T-cell (primary cell): Measurements from ENCODE around the gene ABCC1. TPM values are rescaled to one million over a fixed set of nuclear protein-coding genes. Genes with fewer than 3 reads are reported as not detected.

Source experiments
- ATAC-seq, 4 experiments: fragments of 200-7000 bp in 3 of 4; fragments of 150-1000 bp in 1 of 4; cut with Tn5 transposase; replicated peaks in 1 of 4; 1 replicate in 3 of 4; 2 replicates in 1 of 4; pipeline ENCODE4 v1.10.0; 2021; ENCODE audit warnings: moderate library complexity in 3 of 4, mild to moderate bottlenecking in 2 of 4, moderate number of reproducible peaks in 1 of 4
- CTCF ChIA-PET, 2 donors: fragments of 300-600 bp; sonication (Branson Sonifier 250); formaldehyde crosslinking; loops; one replicate each; lab custom pipeline; 2022; ENCODE audit warnings: antibody characterized with exemption in 2 of 2; lab: Charles Lee
- POLR2A ChIA-PET, 2 donors: fragments of 300-600 bp; sonication (Branson Sonifier 250); formaldehyde crosslinking; loops; one replicate each; lab custom pipeline; 2022; ENCODE audit warnings: antibody characterized with exemption in 2 of 2; lab: Charles Lee
- DNase-seq, 35 experiments: peaks; one replicate each; pipeline versions ENCODE4 v3.0.0 to v3.0.0-alpha.2; 2013 to 2023
- H3K27ac ChIP-seq: one replicate; pipeline ENCODE4 v1.5.1; 2013; ENCODE audit warnings: low read length
- H3K27me3 ChIP-seq, 2 experiments: replicated peaks in 1 of 2; 1 replicate in 1 of 2; 2 replicates in 1 of 2; pipeline versions ENCODE4 v1.6.1 to v1.7.0; 2013; ENCODE audit warnings: low read length in 1 of 2, mixed read lengths in 1 of 2; ENCODE audit not compliant: control insufficient read depth in 2 of 2, insufficient read depth in 2 of 2; ENCODE audit errors: extremely low read depth in 1 of 2
- H3K36me3 ChIP-seq, 2 donors: 1 replicate in 1 of 2; 2 replicates in 1 of 2; pipeline versions ENCODE4 v1.6.1 to v1.7.0; 2013; ENCODE audit warnings: low read length in 1 of 2; ENCODE audit not compliant: control insufficient read depth in 2 of 2, insufficient read depth in 1 of 2; ENCODE audit errors: extremely low read depth in 1 of 2
- H3K4me1 ChIP-seq, 2 experiments: 1 replicate in 1 of 2; 2 replicates in 1 of 2; pipeline versions ENCODE4 v1.6.1 to v1.7.0; 2013; ENCODE audit warnings: low read length in 2 of 2, mixed read lengths in 1 of 2; ENCODE audit not compliant: insufficient read depth in 2 of 2, control insufficient read depth in 1 of 2; ENCODE audit errors: extremely low read depth in 1 of 2
- H3K4me3 ChIP-seq, 2 donors: 1 replicate in 1 of 2; 2 replicates in 1 of 2; pipeline versions ENCODE4 v1.5.1 to v1.7.0; 2013; ENCODE audit warnings: mild to moderate bottlenecking in 2 of 2, low read length in 1 of 2, moderate library complexity in 1 of 2; ENCODE audit not compliant: control insufficient read depth in 1 of 2; ENCODE audit errors: extremely low read depth in 1 of 2
- H3K9me3 ChIP-seq: 2 replicates; pipeline ENCODE4 v1.7.0; 2013
- H3K27ac Mint-ChIP-seq, 2 donors: one replicate each; pipeline ENCODE4 v1.8.0; 2020 to 2021; ENCODE audit warnings: mild to moderate bottlenecking in 2 of 2, mixed read lengths in 2 of 2
- H3K27me3 Mint-ChIP-seq, 2 donors: one replicate each; pipeline ENCODE4 v1.8.0; 2021 to 2022; ENCODE audit warnings: mixed read lengths in 2 of 2
- H3K36me3 Mint-ChIP-seq: one replicate; pipeline ENCODE4 v1.8.0; 2021; ENCODE audit warnings: mixed read lengths
- H3K4me1 Mint-ChIP-seq, 3 donors: one replicate each; pipeline ENCODE4 v1.8.0; 2020 to 2022; ENCODE audit warnings: mixed read lengths in 3 of 3, mild to moderate bottlenecking in 1 of 3
- H3K4me3 Mint-ChIP-seq, 3 donors: one replicate each; pipeline ENCODE4 v1.8.0; 2020 to 2022; ENCODE audit warnings: mild to moderate bottlenecking in 3 of 3, mixed read lengths in 3 of 3, moderate library complexity in 3 of 3
- H3K9me3 Mint-ChIP-seq, 3 donors: one replicate each; pipeline ENCODE4 v1.8.0; 2020 to 2022; ENCODE audit warnings: mixed read lengths in 3 of 3
- WGBS: methylation state at CpG from one replicate; pipeline ENCODE4 v1.1.5; 2013; ENCODE audit warnings: missing lambda C conversion rate; ENCODE audit not compliant: insufficient coverage; 5-methylcytosine and 5-hydroxymethylcytosine counted together
- total RNA-seq, 35 experiments: library from RNA in 6 of 35; stranded (reverse) in 6 of 35; fragments of 120-200 nt in 1 of 35; gene quantifications; one replicate each; pipeline versions ENCODE4 v1.2.1 to v1.2.4 and lab custom pipeline; 2013 to 2026

ABCC1 gene
- total RNA-seq, 5 donors from 2014 or later (not counting 1 experiment from before 2014, with no cell fraction given), result 59.4 to 68.1 (median 63.0) TPM

DNA sequence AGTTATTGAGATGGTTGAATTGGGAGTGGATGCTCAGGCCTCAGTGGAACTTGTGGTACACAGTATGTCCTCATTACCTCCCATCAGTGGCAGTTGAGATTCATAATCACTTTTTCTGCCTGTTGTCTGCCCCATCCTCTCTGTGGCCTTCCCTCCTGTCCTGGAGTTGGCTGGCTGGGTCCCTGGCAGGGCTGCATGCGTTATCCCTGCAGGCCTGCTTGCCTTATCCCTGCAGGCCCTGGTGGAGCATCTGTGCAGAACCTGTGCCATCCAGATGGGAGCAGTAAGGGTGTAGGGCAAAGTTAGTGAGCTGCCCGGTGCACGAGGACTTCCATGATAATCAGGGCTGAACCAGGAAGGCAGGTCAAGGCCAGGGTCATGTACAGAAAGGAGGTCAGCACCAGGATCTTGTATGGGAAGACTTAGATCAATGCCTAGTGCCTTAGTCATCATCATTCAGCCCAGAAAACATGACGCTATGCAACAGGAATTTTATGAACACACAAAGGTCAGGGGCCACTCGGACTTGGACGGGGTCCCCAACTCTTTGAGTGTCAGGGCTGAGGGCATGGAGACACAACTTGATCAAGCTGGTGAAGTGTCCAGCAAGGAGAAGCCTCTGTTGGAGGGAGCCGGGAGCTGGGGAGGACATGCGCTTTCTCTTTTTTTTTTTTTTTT, 47.2 kb downstream of the ABCC1 start:
- DNase-seq, result no peak
- Histone ChIP-seq H3K4me3 (no peak overlapping the region), H3K27me3 (no peaks in the 10 kb centered on the region), H3K9me3 (no peaks in the 10 kb centered on the region), H3K27ac (no peak overlapping the region), H3K4me1 (peaks cover 0 to 19% of the 10 kb centered on the region in 2 experiments), H3K36me3 (peaks cover 0 to 7% of the 10 kb centered on the region in 2 donors)
- Mint-ChIP-seq H3K4me3 (no peak overlapping the region), H3K4me1 (peaks cover 52 to 54% (median 53%) of the 10 kb centered on the region in 3 donors), H3K27me3 (no peaks in the 10 kb centered on the region), H3K27ac (no peak overlapping the region), H3K9me3 (no peaks in the 10 kb centered on the region), H3K36me3 (peaks cover 22% of the 10 kb centered on the region)
- CTCF ChIA-PET, result no interaction called here
- POLR2A ChIA-PET, result no interaction called here
- ATAC-seq, result no peak
- 98% methylated on average over 4 of the region's 8 CpGs for WGBS

DNA sequence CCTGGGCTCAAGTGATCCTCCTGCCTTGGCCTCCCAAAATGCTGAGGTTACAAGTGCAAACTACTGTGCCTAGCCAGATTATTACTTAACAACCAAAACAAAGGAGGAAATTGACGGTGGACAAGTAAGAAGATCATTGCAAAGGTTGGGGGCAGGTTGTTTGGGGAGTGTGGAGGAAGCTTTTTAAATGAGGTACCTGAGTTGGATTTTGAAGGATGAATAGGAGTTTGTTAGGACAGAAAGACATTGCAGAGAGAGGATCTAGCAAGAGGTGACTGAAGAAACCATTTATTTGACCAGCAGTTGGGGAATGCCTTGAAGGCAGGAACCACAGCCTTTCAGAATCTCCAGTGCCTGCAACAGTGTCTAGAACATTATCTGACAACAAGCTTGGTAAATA, 51.3 kb downstream of the ABCC1 start:
- DNase-seq (no peak), ATAC-seq (no peak)
- Mint-ChIP-seq H3K4me3 (no peak overlapping the region), H3K36me3 (peaks cover 9% of the 10 kb centered on the region), H3K9me3 (no peaks in the 10 kb centered on the region), H3K4me1 (peaks cover 41 to 45% (median 45%) of the 10 kb centered on the region in 3 donors), H3K27me3 (no peaks in the 10 kb centered on the region), H3K27ac (no peak overlapping the region)
- Histone ChIP-seq H3K27ac (no peak overlapping the region), H3K9me3 (no peaks in the 10 kb centered on the region), H3K4me1 (peaks cover 0 to 14% of the 10 kb centered on the region in 2 experiments), H3K36me3 (no peaks in the 10 kb centered on the region), H3K4me3 (no peak overlapping the region), H3K27me3 (no peaks in the 10 kb centered on the region)
- CTCF ChIA-PET, result interaction anchor here in 1 of 2 donors (1.6 kb wide), 1 partner anchor 8 kb away, joined by 4 read pairs; no protein-coding TSS in a partner anchor
- 100% methylated on average over 1 of the region's 1 CpG for WGBS
- POLR2A ChIA-PET, result interaction anchor here in 1 of 2 donors (0.5 kb wide), 1 partner anchor 51 kb away, joined by 5 read pairs; no protein-coding TSS in a partner anchor

DNA sequence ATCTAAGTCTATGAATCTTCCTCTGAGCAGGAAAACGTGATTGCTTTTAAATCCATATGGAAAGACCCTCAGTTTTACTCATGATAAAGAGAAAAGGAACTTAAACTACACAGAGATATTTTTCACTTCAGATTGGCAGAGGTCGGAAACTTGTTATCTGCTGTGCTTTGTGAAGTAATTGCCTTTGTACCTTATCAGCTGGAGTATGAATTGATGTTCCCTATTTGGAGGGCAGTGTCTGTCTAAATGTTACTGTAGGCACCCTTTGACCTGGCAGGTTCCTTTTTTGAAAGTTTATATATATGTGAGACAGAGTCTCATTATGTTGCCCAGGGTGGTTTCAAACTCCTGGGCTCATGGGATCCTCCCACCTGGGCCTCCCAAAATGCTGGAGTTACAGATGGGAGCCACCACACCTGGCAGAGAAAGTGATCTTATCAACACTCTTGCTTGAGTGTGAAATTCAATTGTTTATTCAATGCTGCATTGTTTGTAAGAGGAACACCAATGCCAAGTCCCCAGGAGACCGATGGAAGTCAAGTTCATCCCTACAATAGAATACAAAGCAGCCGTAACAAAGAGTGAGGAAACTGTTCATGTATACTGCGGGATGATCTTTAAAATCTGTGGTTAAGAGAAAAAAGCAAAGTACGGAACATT, 52.3 kb downstream of the ABCC1 start:
- Histone ChIP-seq H3K9me3 (no peaks in the 10 kb centered on the region), H3K27me3 (no peaks in the 10 kb centered on the region), H3K4me3 (no peak overlapping the region), H3K27ac (no peak overlapping the region), H3K36me3 (no peaks in the 10 kb centered on the region), H3K4me1 (peaks cover 0 to 14% of the 10 kb centered on the region in 2 experiments)
- ATAC-seq (no peak), DNase-seq (no peak)
- peaks cover 8% of the 10 kb centered on the region for H3K36me3 Mint-ChIP-seq
- H3K27me3 Mint-ChIP-seq, result no peaks in the 10 kb centered on the region
- no peak overlapping the region for H3K4me3 Mint-ChIP-seq
- peaks cover 39 to 46% (median 42%) of the 10 kb centered on the region in 3 donors for H3K4me1 Mint-ChIP-seq
- ChIA-PET CTCF (no interaction called here), POLR2A (no interaction called here)
- no peaks in the 10 kb centered on the region for H3K9me3 Mint-ChIP-seq
- 60% methylated on average over 1 of the region's 6 CpGs for WGBS
- H3K27ac Mint-ChIP-seq, result no peak overlapping the region

DNA sequence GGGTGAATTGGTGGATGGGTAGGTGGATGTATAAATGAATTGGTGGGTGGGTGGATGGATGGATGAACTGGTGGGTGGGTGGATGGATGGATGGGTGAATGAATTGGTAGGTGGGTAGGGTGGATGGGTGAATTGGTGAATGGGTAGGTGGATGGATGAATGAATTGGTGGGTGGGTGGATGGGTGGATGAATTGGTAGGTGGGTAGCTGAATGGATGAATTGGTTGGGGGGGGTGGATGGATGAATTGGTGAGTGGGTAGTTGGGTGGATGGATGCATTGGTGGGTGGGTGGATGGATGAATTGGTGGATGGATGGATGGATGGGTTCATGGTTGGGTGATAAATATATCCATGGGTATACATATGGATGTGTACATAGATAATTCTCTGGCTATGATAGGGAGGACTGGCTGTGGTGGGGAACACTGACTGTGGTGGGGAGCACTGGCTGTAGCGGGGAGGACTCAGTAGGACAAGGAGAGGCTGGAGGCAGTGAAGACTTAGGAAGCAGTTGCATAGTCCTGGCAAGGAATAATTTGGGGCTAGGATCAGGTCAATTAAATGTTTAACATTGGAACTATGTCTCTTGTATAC, 54.4 kb downstream of the ABCC1 start:
- peaks cover 0 to 10% of the 10 kb centered on the region in 2 experiments for H3K4me1 ChIP-seq
- Mint-ChIP-seq H3K4me3 (no peak overlapping the region), H3K36me3 (peaks cover 17% of the 10 kb centered on the region), H3K27me3 (no peaks in the 10 kb centered on the region), H3K9me3 (no peaks in the 10 kb centered on the region), H3K27ac (no peak overlapping the region), H3K4me1 (peaks cover 32 to 42% (median 37%) of the 10 kb centered on the region in 3 donors)
- CTCF ChIA-PET, result interaction anchor here (0.6 to 0.7 kb wide), 2 partner anchors 54 to 61 kb away, joined by 3 read pairs; no protein-coding TSS in a partner anchor
- H3K27ac ChIP-seq, result no peak overlapping the region
- H3K4me3 ChIP-seq, result no peak overlapping the region
- POLR2A ChIA-PET, result interaction anchor here in 1 of 2 donors (0.6 kb wide), 1 partner anchor 59 kb away, joined by 3 read pairs; no protein-coding TSS in a partner anchor
- no peaks in the 10 kb centered on the region for H3K27me3 ChIP-seq
- 20% methylated on average over 1 of the region's 1 CpG for WGBS
- no peaks in the 10 kb centered on the region for H3K9me3 ChIP-seq
- ATAC-seq (no peak), DNase-seq (no peak)
- peaks cover 0 to 5% of the 10 kb centered on the region in 2 donors for H3K36me3 ChIP-seq

DNA sequence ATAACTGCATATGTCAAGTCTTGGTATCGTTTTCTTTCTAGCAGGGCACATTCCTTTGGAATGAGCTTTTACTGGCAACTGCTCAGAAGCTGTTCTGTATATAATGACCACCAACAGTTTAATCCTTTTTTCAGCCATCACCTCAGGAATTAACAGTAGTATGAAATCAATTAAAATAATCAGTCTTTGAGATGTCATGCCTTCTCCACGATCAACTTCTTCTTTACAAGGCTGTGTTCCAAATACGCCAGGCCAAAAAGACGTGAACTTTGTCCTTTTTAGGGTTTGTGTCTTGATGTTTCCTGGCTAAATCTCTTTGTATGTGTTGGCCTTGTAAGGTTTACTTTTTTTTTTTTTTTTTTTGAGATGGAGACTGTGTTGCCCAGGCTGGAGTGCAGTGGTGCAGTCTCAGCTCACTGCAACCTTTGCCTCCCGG, 54.9 kb downstream of the ABCC1 start:
- Mint-ChIP-seq H3K27ac (no peak overlapping the region), H3K36me3 (peaks cover 20% of the 10 kb centered on the region), H3K4me3 (no peak overlapping the region), H3K4me1 (peaks cover 34 to 41% (median 40%) of the 10 kb centered on the region in 3 donors), H3K9me3 (no peaks in the 10 kb centered on the region), H3K27me3 (no peaks in the 10 kb centered on the region)
- CTCF ChIA-PET, result interaction anchor here (0.6 to 0.7 kb wide), 3 partner anchors 32 to 62 kb away, joined by 3 read pairs; no protein-coding TSS in a partner anchor
- no peaks in the 10 kb centered on the region for H3K27me3 ChIP-seq
- POLR2A ChIA-PET, result interaction anchor here (0.6 kb wide), 2 partner anchors 34 to 60 kb away, joined by 3 to 6 read pairs; no protein-coding TSS in a partner anchor
- no peak overlapping the region for H3K27ac ChIP-seq
- no peak overlapping the region for H3K4me3 ChIP-seq
- no peak for DNase-seq
- ATAC-seq, result no peak
- peaks cover 0 to 11% of the 10 kb centered on the region in 2 donors for H3K36me3 ChIP-seq
- H3K4me1 ChIP-seq, result peaks cover 0 to 10% of the 10 kb centered on the region in 2 experiments
- H3K9me3 ChIP-seq, result no peaks in the 10 kb centered on the region
- no CpG with 5 or more reads among the region's 5 CpGs for WGBS

DNA sequence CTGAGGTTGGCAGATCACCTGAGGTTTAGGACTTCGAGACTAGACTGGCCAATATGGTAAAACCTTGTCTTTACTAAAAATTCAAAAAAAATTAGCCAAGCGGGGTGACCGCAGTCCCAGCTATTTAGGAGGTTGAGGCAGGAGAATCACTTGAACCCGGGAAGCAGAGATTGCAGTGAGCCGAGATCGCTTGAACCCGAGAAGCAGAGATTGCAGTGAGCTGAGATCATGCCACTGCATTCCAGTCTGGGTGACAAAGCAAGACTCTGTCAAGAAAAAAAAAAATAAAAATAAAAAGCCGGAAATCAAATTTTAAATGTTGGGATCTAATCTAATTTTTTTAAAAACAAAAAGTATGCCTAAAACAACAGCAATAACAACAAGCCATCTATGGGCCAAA, 56.3 kb downstream of the ABCC1 start:
- DNase-seq (no peak), ATAC-seq (no peak)
- Histone ChIP-seq H3K36me3 (peaks cover 5 to 24% of the 10 kb centered on the region in 2 donors), H3K27me3 (no peaks in the 10 kb centered on the region), H3K4me3 (no peak overlapping the region), H3K9me3 (no peaks in the 10 kb centered on the region), H3K4me1 (peaks cover 0 to 10% of the 10 kb centered on the region in 2 experiments), H3K27ac (no peak overlapping the region)
- H3K27me3 Mint-ChIP-seq, result no peaks in the 10 kb centered on the region
- 100% methylated on average over 3 of the region's 8 CpGs for WGBS
- ChIA-PET CTCF (no interaction called here), POLR2A (interaction anchor here in 1 of 2 donors (0.7 kb wide), 1 partner anchor 37 kb away, joined by 3 read pairs; no protein-coding TSS in a partner anchor)
- no peak overlapping the region for H3K27ac Mint-ChIP-seq
- no peak overlapping the region for H3K4me3 Mint-ChIP-seq
- peaks cover 31% of the 10 kb centered on the region for H3K36me3 Mint-ChIP-seq
- no peaks in the 10 kb centered on the region for H3K9me3 Mint-ChIP-seq
- peaks cover 29 to 39% (median 31%) of the 10 kb centered on the region in 3 donors for H3K4me1 Mint-ChIP-seq
